WTC11 (cell line): ENCODE data around the gene ARHGAP21. TPM values are rescaled to one million over a fixed set of nuclear protein-coding genes. Genes with fewer than 3 reads are reported as not detected.
"Not testable (repeated sequence)": the region's sequence is repeated elsewhere in the genome, so short reads cannot be mapped to it uniquely, and the experiment has no call there.

Source experiments
- ATAC-seq: fragments of 200-7000 bp; cut with Tn5 transposase; 2 replicates; pipeline ENCODE4 v1.10.0; 2021; ENCODE audit warnings: mild to moderate bottlenecking, moderate library complexity
- CTCF ChIA-PET: fragments of 300-600 bp; sonication (Branson Sonifier 250); formaldehyde crosslinking; loops from one replicate; lab custom pipeline; 2021; ENCODE audit warnings: antibody characterized with exemption; lab: Charles Lee
- POLR2A ChIA-PET: fragments of 350-600 bp; sonication (Branson Sonifier 250); formaldehyde crosslinking; loops from one replicate; lab custom pipeline; 2021; ENCODE audit warnings: antibody characterized with exemption; lab: Charles Lee
- DNase-seq: peaks from one replicate; pipeline ENCODE4 v3.0.0; 2021; ENCODE audit warnings: low spot score
- H3K27ac Mint-ChIP-seq: 2 replicates; pipeline ENCODE4 v1.8.0; 2021; ENCODE audit warnings: mixed read lengths
- H3K27me3 Mint-ChIP-seq: 2 replicates; pipeline ENCODE4 v1.8.0; 2021; ENCODE audit warnings: low read depth, mild to moderate bottlenecking, moderate library complexity, mixed read lengths
- H3K36me3 Mint-ChIP-seq: 2 replicates; pipeline ENCODE4 v1.8.0; 2021; ENCODE audit warnings: mixed read lengths
- H3K4me1 Mint-ChIP-seq: 2 replicates; pipeline ENCODE4 v1.8.0; 2022; ENCODE audit warnings: mixed read lengths
- H3K4me3 Mint-ChIP-seq: 2 replicates; pipeline ENCODE4 v1.8.0; 2021; ENCODE audit warnings: mild to moderate bottlenecking, moderate library complexity, mixed read lengths
- H3K9me3 Mint-ChIP-seq: 2 replicates; pipeline ENCODE4 v1.8.0; 2021; ENCODE audit warnings: mixed read lengths
- CREB1 ChIP-seq: sonication (generic); formaldehyde crosslinking; IDR thresholded peaks from 2 replicates; pipeline ENCODE4 v1.8.0; 2023; ENCODE audit warnings: mild to moderate bottlenecking, missing genetic modification reagents
- E2F1 ChIP-seq: sonication (generic); formaldehyde crosslinking; IDR thresholded peaks from 2 replicates; pipeline ENCODE4 v1.8.0; 2022; ENCODE audit warnings: mild to moderate bottlenecking, missing genetic modification reagents
- EMX1 ChIP-seq: fragments of 250-450 bp; sonication (Bioruptor Pico); IDR thresholded peaks from 2 replicates; pipeline ENCODE4 v1.8.0; 2021; ENCODE audit warnings: mild to moderate bottlenecking
- FOXJ3 ChIP-seq: sonication (generic); formaldehyde crosslinking; IDR thresholded peaks from 2 replicates; pipeline ENCODE4 v1.9.0; 2021; ENCODE audit warnings: missing genetic modification reagents, mild to moderate bottlenecking, borderline replicate concordance
- FOXP1 ChIP-seq: sonication (generic); formaldehyde crosslinking; IDR thresholded peaks from 2 replicates; pipeline ENCODE4 v1.8.0; 2022; ENCODE audit warnings: missing genetic modification reagents, mild to moderate bottlenecking, moderate library complexity, borderline replicate concordance
- GRHL2 ChIP-seq: fragments of 250-450 bp; sonication (Bioruptor Pico); IDR thresholded peaks from 2 replicates; pipeline ENCODE4 v1.8.0; 2022; ENCODE audit warnings: mild to moderate bottlenecking, moderate library complexity; ENCODE audit not compliant: insufficient replicate concordance, severe bottlenecking
- HMGA2 ChIP-seq: fragments of 250-450 bp; sonication (Bioruptor Pico); IDR thresholded peaks from 2 replicates; pipeline ENCODE4 v1.4.0; 2021; ENCODE audit warnings: mild to moderate bottlenecking, moderate library complexity
- HMGXB4 ChIP-seq: sonication (generic); formaldehyde crosslinking; IDR thresholded peaks from 2 replicates; pipeline ENCODE4 v1.8.1; 2023; ENCODE audit warnings: mild to moderate bottlenecking, moderate library complexity, missing genetic modification reagents
- JAZF1 ChIP-seq: fragments of 250-450 bp; sonication (Bioruptor Pico); IDR thresholded peaks from 2 replicates; pipeline ENCODE4 v1.9.0; 2021; ENCODE audit warnings: moderate library complexity, mild to moderate bottlenecking, inconsistent platforms
- NR1H2 ChIP-seq: sonication (generic); formaldehyde crosslinking; IDR thresholded peaks from 2 replicates; pipeline ENCODE4 v1.9.0; 2021; ENCODE audit warnings: mild to moderate bottlenecking, moderate library complexity, missing genetic modification reagents
- RORB ChIP-seq: fragments of 250-450 bp; sonication (Bioruptor Pico); IDR thresholded peaks from 2 replicates; pipeline ENCODE4 v1.9.0; 2021; ENCODE audit warnings: mild to moderate bottlenecking
- SMAD4 ChIP-seq: sonication (generic); formaldehyde crosslinking; IDR thresholded peaks from 2 replicates; pipeline ENCODE4 v1.8.0; 2022; ENCODE audit warnings: mild to moderate bottlenecking, missing genetic modification reagents
- STAT6 ChIP-seq: sonication (generic); formaldehyde crosslinking; conservative IDR thresholded peaks from 2 replicates; pipeline ENCODE4 v1.8.1; 2023; ENCODE audit warnings: mild to moderate bottlenecking, low read depth, missing genetic modification reagents, moderate library complexity
- ZNF138 ChIP-seq: sonication (generic); formaldehyde crosslinking; conservative IDR thresholded peaks from 2 replicates; pipeline ENCODE4 v1.8.1; 2022; ENCODE audit warnings: mild to moderate bottlenecking, moderate library complexity, missing genetic modification reagents
- ZNF263 ChIP-seq: sonication (generic); formaldehyde crosslinking; IDR thresholded peaks from 2 replicates; pipeline ENCODE4 v1.8.1; 2022; ENCODE audit warnings: low read depth, mild to moderate bottlenecking, moderate library complexity, missing genetic modification reagents
- total RNA-seq: library from RNA; stranded (reverse); gene quantifications from 3 replicates; pipeline ENCODE4 v1.2.3, GENCODE V29; 2021

The ARHGAP21 gene
- total RNA-seq, 1 experiment from 2014 or later: 33.8 TPM

- H3K36me3 Mint-ChIP-seq: peaks cover 34% of the 10 kb centered on the region
- TF ChIP-seq CREB1 (CRISPR knock-in tag) (no peak), HMGA2 (no peak), EMX1 (CRISPR knock-in tag) (no peak)
- ATAC-seq: peak; percentile 39
These were observed 38.7 kb upstream of the ARHGAP21 start for GRCh38 chr10:24762161-24762924.

GRCh38 chr10:24759672-24760071, 36.0 kb upstream of the ARHGAP21 start:
- Mint-ChIP-seq H3K27ac (no peak overlapping the region), H3K4me1 (peaks cover 24% of the 10 kb centered on the region), H3K36me3 (peaks cover 11% of the 10 kb centered on the region), H3K9me3 (peaks cover 21% of the 10 kb centered on the region), H3K4me3 (no peak overlapping the region), H3K27me3 (no peaks in the 10 kb centered on the region; the same call in 1 of the 2 replicates)
- TF ChIP-seq HMGXB4 (CRISPR knock-in tag) (no peak), E2F1 (no peak), SMAD4 (no peak), ZNF263 (CRISPR knock-in tag) (no peak), NR1H2 (no peak), FOXP1 (no peak), FOXJ3 (CRISPR knock-in tag) (no peak), STAT6 (CRISPR knock-in tag) (no peak), ZNF138 (CRISPR knock-in tag) (no peak), RORB (no peak), GRHL2 (no peak), JAZF1 (CRISPR knock-in tag) (no peak)
- ATAC-seq: no peak
- ChIA-PET POLR2A (no interaction called here), CTCF (no interaction called here)
- no peak for DNase-seq

More at GRCh38 chr10:24762161-24762924, 38.7 kb upstream of the ARHGAP21 start:
- peaks cover 44% of the 10 kb centered on the region for H3K9me3 Mint-ChIP-seq
- H3K27ac Mint-ChIP-seq: peak overlapping the region; percentile 67
- POLR2A ChIA-PET: interaction anchor here (1.0 kb wide), 1 partner anchor 37 kb away, joined by 3 read pairs; no protein-coding TSS in a partner anchor
- H3K4me1 Mint-ChIP-seq: peaks cover 24% of the 10 kb centered on the region
- DNase-seq: no peak
- CTCF ChIA-PET: no interaction called here
- no peak overlapping the region for H3K4me3 Mint-ChIP-seq
- H3K27me3 Mint-ChIP-seq: no peaks in the 10 kb centered on the region; the same call in 1 of the 2 replicates

- H3K4me3 Mint-ChIP-seq, DNase-seq, POLR2A ChIA-PET, H3K27ac Mint-ChIP-seq, CTCF ChIA-PET, H3K36me3 Mint-ChIP-seq, H3K27me3 Mint-ChIP-seq, ATAC-seq: not testable (repeated sequence)
- H3K9me3 Mint-ChIP-seq: peaks cover 11% of the 10 kb centered on the region
- peaks cover 20% of the 10 kb centered on the region for H3K4me1 Mint-ChIP-seq
These were observed 34.6 kb upstream of the ARHGAP21 start for GRCh38 chr10:24758254-24758653.
